GM23338 (cell line): ENCODE results near the gene PDE4B. TPM values are rescaled to one million over a fixed set of nuclear protein-coding genes. Genes with fewer than 3 reads are reported as not detected.
A peak's percentile ranks its signal among the peaks of the same experiment; 100 is the strongest.

Experiments
- ATAC-seq: fragments of 200-7000 bp; cut with Tn5 transposase; 3 replicates; pipeline ENCODE4 v1.9.1; 2020
- DNase-seq: peaks from one replicate; pipeline ENCODE4 v3.0.0-alpha.2; 2015; ENCODE audit warnings: low spot score
- H2AFZ ChIP-seq: fragments of 200-600 bp; sonication (generic); 2 replicates; pipeline ENCODE4 v1.8.0; 2016; ENCODE audit warnings: antibody characterized with exemption, mild to moderate bottlenecking, moderate library complexity
- H3F3A ChIP-seq: fragments of 200-600 bp; sonication (generic); replicated peaks from 2 replicates; pipeline ENCODE4 v1.8.0; 2017; ENCODE audit warnings: antibody characterized with exemption, mixed run types, low read depth
- H3K27ac ChIP-seq: fragments of 200-600 bp; sonication (generic); 2 replicates; pipeline ENCODE4 v1.6.1; 2016; ENCODE audit warnings: low read depth
- H3K27me3 ChIP-seq: fragments of 200-600 bp; sonication (generic); 2 replicates; pipeline ENCODE4 v1.8.0; 2016; ENCODE audit warnings: mild to moderate bottlenecking, mixed run types, moderate library complexity; ENCODE audit not compliant: insufficient read depth
- H3K36me3 ChIP-seq: fragments of 200-600 bp; sonication (generic); 2 replicates; pipeline ENCODE4 v1.8.0; 2016; ENCODE audit warnings: mild to moderate bottlenecking; ENCODE audit not compliant: insufficient read depth
- H3K4me1 ChIP-seq: fragments of 200-600 bp; sonication (generic); 2 replicates; pipeline ENCODE4 v1.8.0; 2016; ENCODE audit warnings: mild to moderate bottlenecking, moderate library complexity; ENCODE audit not compliant: insufficient read depth
- H3K4me2 ChIP-seq: fragments of 200-600 bp; sonication (generic); 2 replicates; pipeline ENCODE4 v1.7.1; 2017; ENCODE audit warnings: mixed run types
- H3K4me3 ChIP-seq: fragments of 200-600 bp; sonication (generic); 2 replicates; pipeline ENCODE4 v1.6.1; 2016; ENCODE audit warnings: mixed run types
- H3K79me2 ChIP-seq: fragments of 200-600 bp; sonication (generic); replicated peaks from 2 replicates; pipeline ENCODE4 v1.8.0; 2017; ENCODE audit warnings: mild to moderate bottlenecking; ENCODE audit not compliant: insufficient read depth
- H3K9me2 ChIP-seq: fragments of 200-600 bp; sonication (generic); 2 replicates; pipeline ENCODE4 v1.8.0; 2017; ENCODE audit not compliant: insufficient read depth
- H4K20me1 ChIP-seq: fragments of 200-600 bp; sonication (generic); replicated peaks from 2 replicates; pipeline ENCODE4 v1.8.0; 2017; ENCODE audit warnings: mild to moderate bottlenecking; ENCODE audit not compliant: insufficient read depth
- H3K27ac Mint-ChIP-seq: 2 replicates; pipeline ENCODE4 v1.8.0; 2020; ENCODE audit warnings: inconsistent platforms, mild to moderate bottlenecking, moderate library complexity, mixed read lengths
- H3K27me3 Mint-ChIP-seq: 3 replicates; pipeline ENCODE4 v1.8.0; 2022; ENCODE audit warnings: low read depth, mild to moderate bottlenecking, moderate library complexity, mixed read lengths, inconsistent platforms; ENCODE audit not compliant: insufficient read depth, poor library complexity
- H3K36me3 Mint-ChIP-seq: 3 replicates; pipeline ENCODE4 v1.8.0; 2021; ENCODE audit warnings: low read depth, mild to moderate bottlenecking, inconsistent platforms, moderate library complexity, mixed read lengths
- H3K4me1 Mint-ChIP-seq: 3 replicates; pipeline ENCODE4 v1.8.0; 2020; ENCODE audit warnings: mild to moderate bottlenecking, inconsistent platforms, mixed read lengths
- H3K4me3 Mint-ChIP-seq: 3 replicates; pipeline ENCODE4 v1.8.0; 2021; ENCODE audit warnings: moderate library complexity, mild to moderate bottlenecking, inconsistent platforms, mixed read lengths
- H3K9me3 Mint-ChIP-seq: 3 replicates; pipeline ENCODE4 v1.8.0; 2020; ENCODE audit warnings: moderate library complexity, mild to moderate bottlenecking, inconsistent platforms, mixed read lengths
- CTCF ChIP-seq, 2 experiments: fragments of 200-600 bp in 1 of 2; sonication (generic) in 1 of 2; conservative IDR thresholded peaks; 2 replicates each; pipeline versions ENCODE4 v1.5.1 to v1.6.1; 2016 to 2017; ENCODE audit warnings: antibody characterized with exemption in 2 of 2, low read depth in 2 of 2, mild to moderate bottlenecking in 2 of 2, moderate library complexity in 1 of 2
- ETS1 ChIP-seq: IDR thresholded peaks from 2 replicates; pipeline ENCODE4 v1.6.1; 2016; ENCODE audit warnings: antibody characterized with exemption
- JUNB ChIP-seq: IDR thresholded peaks from one replicate; pipeline ENCODE4 v1.6.1; 2016; ENCODE audit warnings: antibody characterized with exemption; ENCODE audit not compliant: unreplicated experiment
- STAT1 ChIP-seq: IDR thresholded peaks from one replicate; pipeline ENCODE4 v1.6.1; 2016; ENCODE audit warnings: antibody characterized with exemption; ENCODE audit not compliant: unreplicated experiment
- ZNF114 ChIP-seq: fragments of 250-450 bp; sonication (Bioruptor Pico); IDR thresholded peaks from 2 replicates; pipeline ENCODE4 v1.5.0; 2020; ENCODE audit warnings: mild to moderate bottlenecking, moderate library complexity
- ZNF462 ChIP-seq: fragments of 250-450 bp; sonication (Bioruptor Pico); IDR thresholded peaks from 2 replicates; pipeline ENCODE4 v1.5.0; 2020; ENCODE audit warnings: mild to moderate bottlenecking, moderate library complexity
- polyA plus RNA-seq: library from polyadenylated mRNA; unstranded; fragments of >200 nt; fragmentation: Nextera tagmentation; extraction: Ambion mirVana; gene quantifications from 2 replicates; pipeline ENCODE4 v1.2.1, GENCODE V29; 2016
- total RNA-seq: library from RNA; depleted of rRNA; stranded (reverse); fragments of >200 nt; shearing (Covaris generic); gene quantifications from 2 replicates; pipeline ENCODE4 v1.2.3, GENCODE V29; 2014

PDE4B gene
- total and polyA plus RNA-seq, 2 experiments from 2014 or later, result 14.0 to 25.6 TPM

GRCh38 chr1:66374561-66375111 lies 581.9 kb downstream of the PDE4B start (continued):
- TF ChIP-seq ZNF462 (CRISPR knock-in tag) (no peak), ETS1 (no peak), STAT1 (no peak), ZNF114 (no peak)

- DNase-seq, result no peak
- H3K4me1 ChIP-seq, result no peaks in the 10 kb centered on the region
- H3K36me3 Mint-ChIP-seq, result peaks cover 29% of the 10 kb centered on the region
- H3F3A ChIP-seq, result no peaks in the 10 kb centered on the region
- no peaks in the 10 kb centered on the region for H3K9me3 Mint-ChIP-seq
- no peak overlapping the region for H3K4me2 ChIP-seq
- peaks cover 3% of the 10 kb centered on the region; the same call in 2 of the 3 replicates for H3K4me1 Mint-ChIP-seq
- no peaks in the 10 kb centered on the region for H4K20me1 ChIP-seq
- no peaks in the 10 kb centered on the region for H3K27me3 ChIP-seq
- H2AFZ ChIP-seq, result no peak overlapping the region
- peak overlapping the region; percentile 65 for H3K27ac ChIP-seq
- no peaks in the 10 kb centered on the region for H3K9me2 ChIP-seq
- no peak for TF ChIP-seq STAT1
- peak in 1 of 2 experiments; percentile 44; a peak in 2 of 4 replicates for TF ChIP-seq CTCF (conservative IDR thresholded peaks at IDR 0.05; ENCODE audit: low read depth in 2 of 2)
- TF ChIP-seq JUNB, result no peak
- no peaks in the 10 kb centered on the region for H3K79me2 ChIP-seq
- H3K36me3 ChIP-seq, result peaks cover 17% of the 10 kb centered on the region
- no peak overlapping the region for H3K4me3 Mint-ChIP-seq
- no peak for ATAC-seq
- no peaks in the 10 kb centered on the region for H3K27me3 Mint-ChIP-seq
- H3K27ac Mint-ChIP-seq, result no peak overlapping the region
- no peak overlapping the region for H3K4me3 ChIP-seq
These were observed 582.4 kb downstream of the PDE4B start for GRCh38 chr1:66375125-66375524.
